Superior temporal gyrus (tissue), 1 donor: ENCODE measurements around the gene CIB2.
A peak's percentile ranks its signal among the peaks of the same experiment; 100 is the strongest.

Source experiments
- DNase-seq: peaks from one replicate; pipeline ENCODE4 v3.0.0-alpha.2; 2016; ENCODE audit errors: extremely low spot score

Gene CIB2

GRCh38 chr15:78083687-78084448, 47.4 kb downstream of the CIB2 start:
- no peak for DNase-seq

DNA sequence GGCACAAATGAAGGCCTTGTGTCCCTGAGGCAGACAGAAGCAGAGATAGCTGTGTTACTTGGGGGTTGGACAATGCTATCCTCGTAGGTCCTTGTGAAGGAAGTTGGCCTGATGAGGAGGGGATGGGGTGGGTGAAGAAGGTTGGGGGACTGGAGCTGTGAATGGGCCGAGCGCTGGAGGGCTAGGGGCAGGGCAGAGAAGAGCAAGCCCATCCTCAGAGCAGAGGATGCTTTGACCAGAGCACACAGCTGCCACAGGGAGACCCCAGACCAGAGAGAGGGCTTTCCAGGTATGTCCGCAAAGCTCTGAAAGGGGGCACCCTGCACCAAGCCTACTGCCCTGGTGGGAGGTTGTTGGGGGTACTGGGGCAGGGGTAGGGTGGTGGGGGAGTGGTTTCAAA, 48.1 kb downstream of the CIB2 start:
- DNase-seq: no peak

DNA sequence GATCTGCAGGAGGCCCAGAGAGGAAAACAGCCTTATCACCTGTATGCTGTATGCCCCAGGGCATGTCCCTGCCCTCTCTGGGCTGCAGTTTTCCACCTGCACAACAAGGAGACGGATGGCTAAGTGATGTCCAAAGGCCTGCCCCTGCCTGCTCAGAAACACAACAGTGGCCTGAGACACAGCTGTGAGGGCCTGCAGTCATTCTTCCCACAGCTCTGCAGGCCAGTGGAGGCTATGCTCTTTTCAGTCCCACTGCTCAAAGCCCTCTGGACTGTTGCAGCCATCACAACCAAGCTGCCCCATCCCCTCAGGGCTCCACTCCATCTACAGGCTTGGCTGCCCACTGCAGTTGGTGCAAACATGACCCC, 48.5 kb downstream of the CIB2 start:
- DNase-seq: no peak

- no peak for DNase-seq
Observed at GRCh38 chr15:78082106-78082742, 49.0 kb downstream of the CIB2 start.

DNA sequence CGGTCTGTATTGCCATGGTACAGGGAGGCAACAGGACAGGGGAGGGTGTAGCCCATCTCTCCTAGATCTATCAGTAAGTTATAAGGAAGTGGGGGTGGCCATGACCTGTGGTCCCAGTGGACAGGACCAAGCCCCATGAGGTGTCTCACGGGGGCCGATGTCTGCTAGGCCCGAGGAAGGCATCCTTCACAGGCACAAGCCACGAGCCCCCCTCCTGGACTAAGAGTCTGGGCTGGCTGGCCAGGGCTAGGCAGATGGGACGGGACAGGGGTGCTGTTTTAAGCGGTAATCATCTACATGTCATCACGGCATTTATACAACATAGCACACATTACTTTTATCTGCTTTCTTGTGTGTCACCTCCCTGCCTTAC, 51.2 kb downstream of the CIB2 start:
- DNase-seq: no peak

- no peak for DNase-seq
Observed at GRCh38 chr15:78079298-78080087, 51.8 kb downstream of the CIB2 start.

DNA sequence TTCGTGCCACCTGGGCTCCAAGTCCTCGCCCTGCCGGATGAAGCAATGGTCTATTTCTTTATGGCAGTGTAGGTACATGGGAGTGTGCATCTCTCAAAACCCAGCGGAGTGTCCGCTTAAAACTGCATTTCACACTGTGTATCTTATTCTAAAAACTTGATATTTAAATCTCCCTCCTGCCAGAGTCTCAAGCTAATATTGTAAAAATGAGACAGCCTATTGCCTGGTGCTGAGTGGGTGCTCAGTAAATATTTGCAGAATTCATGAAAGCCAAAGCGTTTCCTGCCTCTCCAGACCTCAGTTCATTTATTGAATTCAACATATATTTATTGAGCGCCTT, 53.4 kb downstream of the CIB2 start:
- peak; percentile 59 for DNase-seq

DNA sequence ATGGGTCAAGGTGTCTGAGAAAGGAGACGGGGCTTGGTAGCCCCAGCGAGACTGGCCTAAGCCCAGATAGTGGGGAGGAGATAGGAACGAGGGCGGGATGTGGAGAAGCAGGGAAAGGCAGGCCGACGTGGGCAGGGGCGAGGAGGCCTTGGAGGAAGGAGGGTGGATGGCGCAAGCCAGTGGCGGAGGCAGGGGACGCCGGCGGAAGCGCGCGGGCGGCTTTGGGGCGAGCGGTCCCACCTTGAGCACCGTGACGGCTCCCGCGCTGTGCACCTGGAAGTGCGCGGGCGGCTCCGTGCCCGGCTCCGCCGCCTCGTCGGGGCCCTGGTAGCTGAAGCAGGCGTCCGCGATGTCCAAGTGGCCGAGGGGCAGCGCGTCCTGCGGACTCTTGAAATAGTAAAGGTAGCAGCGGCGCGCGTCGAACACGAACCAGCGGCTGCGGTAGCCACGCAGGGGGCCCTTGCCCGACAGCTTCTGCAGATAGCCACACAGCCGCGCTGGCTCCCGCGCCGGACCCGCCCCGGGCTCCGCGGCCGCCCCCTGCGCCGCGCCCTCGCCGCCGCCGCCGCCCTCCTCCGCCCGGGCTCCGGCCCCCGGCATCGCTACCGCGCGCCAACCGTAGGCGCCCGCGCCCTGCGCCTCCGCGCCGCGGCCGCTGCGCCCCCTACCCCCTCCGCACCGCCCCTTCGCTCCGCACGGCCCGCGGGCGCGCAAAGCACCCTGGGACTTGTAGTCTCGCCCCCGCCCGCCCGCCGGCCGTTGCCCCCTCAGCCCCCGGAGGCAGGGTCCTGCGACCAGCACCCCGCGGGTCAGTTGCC, 54.0 kb downstream of the CIB2 start, which contains the start of gene TBC1D2B:
TBC1D2B (minus strand) TSS at position 659 of the 818 bp plus-strand sequence; CDS start at position 600, 59 bp downstream.
- peak; percentile 26 for DNase-seq

DNA sequence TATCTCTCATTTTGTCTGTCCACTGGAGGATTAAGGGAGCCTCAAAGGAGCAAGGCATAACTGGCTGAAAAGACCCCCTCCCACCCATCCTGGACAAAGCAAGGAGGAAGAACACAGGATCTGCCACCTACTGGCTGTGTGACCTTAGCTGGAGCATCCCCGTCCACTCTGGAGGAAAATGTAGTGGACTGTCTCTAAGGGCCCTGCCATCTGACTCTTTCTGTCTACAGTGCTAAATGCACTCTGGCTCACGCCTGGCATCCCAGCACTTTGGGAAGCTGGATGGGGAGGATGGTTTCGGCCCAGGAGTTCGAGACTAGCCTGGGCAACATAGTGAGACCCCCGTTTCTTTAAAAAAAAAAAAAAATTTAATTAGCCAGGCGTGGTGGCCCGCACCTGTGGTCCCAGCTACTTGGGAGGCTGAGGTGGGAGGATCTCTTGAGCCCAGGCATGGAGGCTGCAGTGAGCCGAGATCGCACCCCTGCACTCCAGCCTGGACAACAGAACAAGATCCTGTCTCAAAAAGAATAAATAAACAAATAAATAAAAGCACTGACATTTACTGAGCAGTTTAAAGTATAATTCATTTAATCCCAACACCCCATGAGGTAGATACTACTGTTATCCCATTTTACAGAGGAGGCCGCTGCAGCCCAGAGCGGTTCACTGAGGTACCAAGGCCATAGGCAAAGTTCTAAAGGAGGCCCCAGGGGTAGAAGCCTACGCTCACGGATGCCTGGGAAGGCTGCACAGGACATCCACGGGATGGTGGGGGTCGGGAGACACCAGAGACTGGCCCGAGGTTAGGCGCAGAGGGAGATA, 54.8 kb downstream of the CIB2 start:
- DNase-seq: no peak

- no peak for DNase-seq
Observed at GRCh38 chr15:78075490-78076230, 55.6 kb downstream of the CIB2 start.

GRCh38 chr15:78073046-78073787, 58.0 kb downstream of the CIB2 start:
- peak; percentile 22 for DNase-seq

DNA sequence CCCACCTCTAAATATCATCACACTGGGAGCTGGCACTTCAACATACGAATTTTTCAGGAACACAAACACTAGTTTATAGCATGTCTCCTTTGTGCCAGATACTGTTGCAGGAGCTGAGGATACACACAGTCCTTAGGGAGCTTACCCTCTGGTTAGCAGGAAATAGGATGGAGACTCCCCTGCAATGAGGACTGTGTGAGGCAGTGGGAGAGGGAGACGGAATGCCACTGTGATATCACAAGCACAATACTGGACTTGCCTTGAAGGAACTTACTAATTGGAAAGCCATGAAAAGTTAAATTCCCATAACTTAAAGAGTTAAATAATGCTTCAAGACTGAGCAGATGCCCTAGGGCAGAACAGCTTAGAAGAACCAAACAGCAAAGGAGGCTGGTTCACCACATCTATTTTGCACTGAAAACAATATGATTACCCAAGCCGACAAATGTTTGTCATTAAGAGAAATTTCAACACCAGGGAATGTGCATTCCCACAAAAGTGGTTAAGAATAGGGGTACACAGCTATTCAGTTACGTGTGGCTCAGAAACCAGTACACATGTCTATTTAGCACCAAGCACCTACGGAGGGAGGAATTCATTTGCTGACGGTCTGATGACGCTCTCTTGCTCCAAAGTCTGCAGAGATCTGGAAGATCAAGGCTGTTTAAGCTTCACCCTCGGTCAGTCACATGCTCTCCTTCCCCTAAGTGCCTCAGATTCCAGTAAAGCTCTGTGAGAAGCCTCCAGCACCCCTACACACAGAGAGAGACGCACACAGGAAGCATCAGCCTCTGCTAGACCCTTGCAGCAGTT, 59.0 kb downstream of the CIB2 start:
- peak; percentile 45 for DNase-seq

- no peak for DNase-seq
Observed at GRCh38 chr15:78071383-78071782, 59.9 kb downstream of the CIB2 start.

- DNase-seq: no peak
Observed at GRCh38 chr15:78070049-78070700, 61.1 kb downstream of the CIB2 start.

DNA sequence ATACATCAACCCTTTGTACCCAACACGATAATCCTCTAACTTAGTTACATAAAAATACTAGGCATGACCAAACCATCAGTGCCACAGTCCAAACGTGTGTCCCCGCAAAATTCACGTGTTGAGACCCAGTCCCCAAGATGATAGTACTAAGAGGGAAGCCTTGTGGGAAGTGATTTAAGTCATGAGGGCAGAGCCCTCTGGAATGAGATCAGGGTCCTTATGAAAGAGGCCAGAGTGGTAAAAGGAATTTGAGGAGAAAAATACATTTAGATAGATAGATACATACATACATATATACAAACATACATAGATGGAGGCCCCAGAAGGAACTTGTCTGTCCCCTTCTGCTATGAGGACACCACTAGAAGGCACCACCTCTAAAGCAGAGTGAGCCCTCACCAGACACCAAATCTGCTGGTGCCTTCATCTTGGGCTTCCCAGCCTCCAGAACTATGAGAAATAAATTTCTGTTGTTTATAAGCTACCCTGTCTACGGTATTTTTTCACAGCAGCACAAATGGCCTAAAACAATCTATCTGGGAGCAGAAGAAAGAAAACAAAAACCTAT, 61.7 kb downstream of the CIB2 start:
- no peak for DNase-seq

DNA sequence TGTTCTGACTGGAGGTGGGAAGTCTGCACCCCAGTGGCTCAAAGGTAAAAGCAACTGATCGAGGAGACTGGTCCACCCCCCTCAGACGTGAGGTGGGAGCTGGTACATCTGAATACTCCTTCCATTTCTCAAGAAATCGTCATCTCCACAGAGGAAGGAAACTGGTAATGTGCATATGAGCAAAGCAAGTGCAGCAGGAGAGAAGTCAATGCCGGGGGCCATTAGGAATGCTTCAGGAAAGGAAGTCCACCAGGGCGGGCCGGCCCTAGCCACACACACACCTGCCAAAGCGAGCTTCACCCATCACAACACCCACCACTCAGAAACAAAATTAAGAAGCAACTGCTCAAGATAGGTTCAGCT, 62.2 kb downstream of the CIB2 start:
- DNase-seq: no peak

- DNase-seq: no peak
Observed at GRCh38 chr15:78067328-78068228, 63.7 kb downstream of the CIB2 start.
